ENCODE data around the gene LRRC52.

The LRRC52 gene

DNA sequence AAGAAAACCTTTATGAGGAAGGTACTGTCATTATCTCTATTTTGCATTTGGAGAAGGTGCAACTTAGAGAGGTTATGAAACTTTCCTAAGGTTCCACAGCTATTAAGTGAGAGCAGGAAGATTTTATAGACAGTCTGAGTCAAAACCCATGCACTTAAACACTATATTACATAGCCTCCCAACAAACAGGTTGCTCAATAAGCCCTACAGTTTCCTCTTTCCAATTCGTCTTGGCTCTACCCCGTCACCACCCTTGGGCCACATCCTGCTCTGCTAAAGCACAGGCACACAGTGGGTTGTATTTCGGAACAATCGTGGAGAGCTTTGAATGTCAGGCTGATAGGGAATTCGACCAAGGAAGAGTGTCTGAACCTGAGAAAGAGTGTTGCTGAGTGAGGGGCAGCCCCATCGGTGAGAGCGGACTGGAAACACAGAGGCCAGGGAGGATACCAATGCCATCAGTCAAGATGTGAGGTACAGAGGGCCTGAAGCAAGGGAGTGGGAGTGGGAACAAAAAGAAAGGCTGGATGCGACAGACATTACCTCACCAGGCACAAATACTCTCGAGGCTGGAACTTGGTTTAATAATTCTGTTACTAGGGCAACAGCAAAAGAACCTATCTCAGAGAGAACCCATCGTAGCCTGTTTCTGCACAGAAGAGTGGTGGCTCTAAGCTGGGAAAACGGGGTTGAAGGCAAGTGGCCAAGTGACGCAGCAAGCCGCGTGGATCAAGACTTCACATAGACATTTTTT, 6.3 kb upstream of the LRRC52 start:
- DNase-seq (ENCODE audit: low read depth): no peak

DNA sequence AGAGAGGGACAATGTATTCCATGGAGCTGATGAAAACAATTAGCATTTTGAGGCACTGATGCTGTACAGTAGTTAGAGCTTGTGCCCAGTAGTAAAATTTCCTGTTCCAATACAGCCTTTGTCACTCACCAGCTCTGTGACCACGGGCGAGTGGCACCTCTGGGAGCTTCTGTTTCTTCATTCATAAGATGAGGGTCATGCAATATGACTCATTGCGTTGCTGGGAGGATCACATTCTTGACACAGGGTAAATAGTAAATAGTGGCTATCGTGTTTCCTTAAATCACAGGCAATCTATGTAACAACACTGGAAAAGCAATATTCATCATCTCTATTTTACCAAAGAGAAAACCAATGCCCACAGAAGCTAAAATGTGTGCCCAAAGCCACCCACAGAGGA, 4.5 kb upstream of the LRRC52 start:
- no peak for DNase-seq (ENCODE audit: low read depth)

DNA sequence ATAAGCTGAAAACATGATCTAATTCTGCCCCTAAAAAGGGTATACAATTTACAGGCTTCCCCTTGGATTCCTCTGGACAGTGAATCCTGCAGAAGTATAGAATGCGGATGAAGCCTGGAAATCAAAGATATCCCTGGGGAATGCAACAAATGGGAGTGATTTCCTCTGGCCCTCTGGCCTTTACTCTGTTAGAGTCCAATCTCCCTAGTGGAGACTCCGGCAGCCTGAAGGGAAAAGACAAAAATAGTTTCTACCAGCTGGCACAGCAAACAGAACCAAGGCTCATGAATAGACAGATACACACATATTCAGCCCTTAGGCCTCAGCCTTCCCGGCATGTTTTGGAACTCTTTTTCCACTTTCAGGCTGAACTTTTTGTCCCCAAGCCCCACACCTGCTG, 3.9 kb upstream of the LRRC52 start:
- DNase-seq (ENCODE audit: low read depth): no peak

DNA sequence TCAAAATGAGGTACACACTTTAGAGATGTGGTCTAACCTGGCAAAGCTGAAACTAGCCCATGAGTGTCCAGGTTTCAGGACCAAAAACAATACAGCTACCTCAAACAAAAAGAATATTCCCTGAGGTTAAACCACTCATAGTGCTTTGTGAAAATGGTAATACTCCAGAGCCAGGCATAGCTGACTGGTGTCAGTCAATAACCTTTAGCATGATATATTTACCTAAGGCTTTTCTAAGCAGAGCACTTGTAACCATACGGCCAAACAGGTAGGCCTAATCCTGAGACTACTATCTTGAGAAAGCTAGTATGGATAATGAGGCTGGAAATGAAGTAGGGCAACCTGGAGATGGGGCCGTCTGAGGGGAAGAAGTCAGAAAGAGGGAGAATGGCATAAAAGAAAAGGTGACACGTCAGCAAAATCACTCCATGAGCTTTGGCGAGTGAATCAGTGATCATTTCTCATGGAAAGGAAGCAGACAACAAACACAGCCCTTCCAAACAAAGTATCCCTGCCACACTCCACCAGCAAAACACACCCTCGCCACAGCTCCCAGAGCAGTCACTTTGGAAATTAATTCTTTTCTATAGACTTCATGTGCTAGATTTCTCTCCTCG, 1.7 kb upstream of the LRRC52 start:
- no peak for DNase-seq (ENCODE audit: low read depth)

DNA sequence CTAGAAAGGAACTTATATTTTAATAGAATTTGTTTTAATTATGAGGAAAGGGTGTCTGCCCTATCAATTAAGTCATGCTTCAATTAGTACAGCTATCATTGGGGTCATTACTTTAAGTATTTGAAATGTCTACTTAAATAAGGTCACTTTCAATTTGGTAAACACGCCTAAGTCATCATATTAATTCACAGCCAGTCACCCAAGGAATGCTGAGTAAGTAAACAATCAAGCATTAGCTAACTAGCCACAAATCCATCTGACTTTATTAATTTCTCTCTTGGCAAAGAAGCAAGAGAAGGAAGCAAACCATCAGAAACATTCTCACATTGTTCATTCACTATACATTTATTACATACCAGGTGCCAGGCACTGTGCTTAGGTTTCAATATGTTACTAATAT, 1.2 kb upstream of the LRRC52 start:
- DNase-seq (ENCODE audit: low read depth): no peak

DNA sequence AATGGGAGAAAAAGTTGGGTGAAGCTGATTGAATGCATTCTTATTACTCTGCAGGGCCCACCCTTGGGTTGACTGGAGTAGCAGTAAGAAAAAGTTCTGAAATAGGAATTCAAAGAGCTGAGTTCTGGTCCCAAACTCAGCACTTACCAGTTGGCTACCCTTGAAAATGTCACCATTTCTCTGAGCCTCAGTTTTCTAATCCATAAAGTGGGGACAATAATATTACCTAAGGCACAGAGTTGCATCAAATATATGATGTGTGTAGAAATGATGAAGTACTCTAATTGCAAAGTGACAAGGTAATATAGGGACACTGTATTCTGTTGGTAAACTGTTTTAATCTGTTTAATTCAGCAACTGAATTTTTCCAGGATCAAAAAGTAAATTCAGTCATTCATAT, 1.2 kb downstream of the LRRC52 start:
- DNase-seq (ENCODE audit: low read depth): no peak

DNA sequence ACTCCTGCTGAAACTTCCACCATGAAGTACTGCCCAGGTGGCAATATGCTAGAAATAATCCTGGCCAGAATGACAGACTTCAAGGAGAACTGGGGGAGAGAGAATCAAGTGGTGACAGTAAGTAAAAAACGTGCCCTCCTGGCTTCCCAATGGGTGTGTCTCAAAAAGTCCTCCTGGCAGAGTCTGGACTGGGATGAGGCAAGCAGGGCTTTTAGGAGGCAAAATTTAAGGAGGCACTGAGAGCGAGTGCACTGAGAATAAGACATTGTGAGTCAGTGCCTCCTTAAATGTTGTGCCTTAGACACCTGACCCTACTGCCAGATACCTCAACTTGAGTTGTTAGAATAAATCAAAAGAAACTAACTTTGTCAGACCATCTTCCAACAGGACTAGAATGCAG, 2.2 kb downstream of the LRRC52 start:
- no peak for DNase-seq (ENCODE audit: low read depth)

DNA sequence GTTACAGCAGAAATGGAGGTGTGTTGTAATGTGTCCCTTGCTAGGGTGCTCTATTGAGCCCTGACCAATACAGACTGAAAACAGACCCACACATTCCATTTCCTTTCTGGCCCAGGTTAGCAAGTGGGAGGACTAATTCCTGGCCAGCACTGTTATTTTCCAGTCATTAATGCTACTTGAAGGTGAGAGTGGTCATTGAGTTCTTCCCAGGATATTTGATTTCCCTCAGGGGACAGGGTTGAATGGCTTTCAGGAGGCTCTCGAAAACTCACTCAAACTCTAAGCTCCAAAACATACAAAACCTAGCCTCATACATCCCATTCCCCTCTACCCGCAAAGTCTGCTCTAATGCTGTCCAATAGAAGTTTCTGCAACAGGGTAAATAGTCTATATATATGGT, 6.2 kb downstream of the LRRC52 start:
- DNase-seq (ENCODE audit: low read depth): no peak

DNA sequence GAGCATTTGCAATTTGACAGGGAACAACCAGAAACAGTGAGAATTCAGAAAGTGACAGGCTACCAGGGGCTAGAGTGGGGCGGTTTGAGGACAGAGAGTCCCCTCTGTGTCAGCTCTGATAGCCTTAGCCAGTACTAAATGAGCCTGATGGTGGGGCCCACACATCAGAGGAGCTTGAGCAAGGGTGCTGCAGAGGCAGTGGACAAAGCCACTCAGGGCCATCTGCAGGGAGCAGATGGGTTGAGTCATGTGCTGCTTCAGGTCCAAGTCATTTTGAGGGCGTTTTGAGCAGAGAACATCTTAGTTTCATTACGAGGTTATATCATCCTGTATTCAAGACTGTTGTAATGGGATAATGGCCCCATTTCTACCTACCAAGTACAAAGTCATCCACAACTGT, 7.7 kb downstream of the LRRC52 start:
- DNase-seq (ENCODE audit: low read depth): no peak

DNA sequence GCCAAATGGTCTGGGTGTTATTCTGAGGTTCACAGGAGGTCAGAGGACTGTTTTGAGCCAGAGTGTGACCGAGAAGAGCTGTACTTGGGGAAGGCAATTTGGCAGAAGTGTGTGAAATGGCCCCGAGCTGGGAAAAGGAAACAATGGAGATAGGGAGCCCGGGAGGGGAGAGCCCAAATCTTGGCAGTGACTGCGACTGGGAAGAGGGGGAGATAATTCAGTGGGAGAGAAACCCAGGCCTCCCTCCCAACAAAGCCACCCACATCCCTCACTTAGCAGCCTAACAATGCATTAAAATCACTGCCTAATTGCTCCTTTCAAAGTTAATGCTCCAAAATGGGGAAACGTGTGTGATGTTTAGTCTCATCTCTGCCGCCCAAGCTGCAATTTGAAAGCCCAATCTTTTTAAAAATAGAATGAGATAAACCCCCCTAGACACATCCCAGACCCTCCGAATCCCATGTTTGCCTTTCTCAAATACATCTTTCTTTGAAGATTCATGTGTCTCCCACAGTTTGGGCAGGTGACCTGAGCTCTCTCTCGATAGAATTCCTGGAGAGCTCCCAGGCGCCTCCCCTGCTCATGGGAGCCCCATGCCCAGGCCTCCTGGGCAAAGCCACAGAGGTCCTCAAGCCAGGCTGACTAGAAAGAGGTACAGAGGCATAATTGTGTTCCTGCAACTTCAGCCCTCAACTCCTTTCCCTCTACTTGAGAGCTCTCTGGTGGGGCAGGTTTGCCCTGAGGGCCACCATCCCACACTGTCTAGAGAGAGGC, 17.3 kb downstream of the LRRC52 start:
- no peak for DNase-seq (ENCODE audit: low read depth)

DNA sequence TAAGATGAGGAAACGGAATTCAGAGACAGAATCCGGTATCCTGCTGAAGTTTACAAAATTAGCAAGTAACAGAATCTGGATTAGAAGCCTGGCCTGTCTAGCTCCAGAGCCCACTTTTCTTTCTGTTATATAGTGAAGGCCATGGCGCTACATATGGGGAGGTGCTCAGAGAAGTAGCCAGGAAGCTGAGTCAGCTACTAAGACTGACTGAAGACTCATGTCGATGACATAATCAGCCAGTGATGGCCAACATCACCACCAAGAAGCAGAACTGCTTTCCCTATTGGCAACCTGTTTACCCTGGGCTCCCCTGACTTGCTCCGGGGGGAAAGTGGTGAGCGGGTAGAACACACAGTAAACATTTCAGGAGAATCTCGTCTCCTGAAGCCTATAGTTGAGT, 18.8 kb downstream of the LRRC52 start:
- DNase-seq (ENCODE audit: low read depth): no peak

DNA sequence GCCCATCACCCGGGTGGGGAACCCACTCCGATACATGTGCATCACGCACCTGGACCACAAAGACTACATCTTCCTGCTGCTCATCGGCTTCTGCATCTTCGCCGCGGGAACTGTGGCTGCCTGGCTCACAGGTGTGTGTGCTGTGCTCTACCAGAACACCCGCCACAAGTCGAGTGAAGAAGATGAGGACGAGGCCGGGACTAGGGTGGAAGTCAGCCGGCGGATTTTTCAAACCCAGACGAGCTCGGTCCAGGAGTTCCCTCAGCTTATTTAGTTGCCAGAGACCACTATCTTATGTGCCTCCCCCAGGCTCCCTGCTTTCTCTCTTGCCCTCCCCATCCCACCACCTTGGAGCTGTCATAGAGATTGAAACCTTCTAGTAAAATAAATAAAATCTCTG, 19.8 kb downstream of the LRRC52 start:
- no peak for DNase-seq (ENCODE audit: low read depth)

DNA sequence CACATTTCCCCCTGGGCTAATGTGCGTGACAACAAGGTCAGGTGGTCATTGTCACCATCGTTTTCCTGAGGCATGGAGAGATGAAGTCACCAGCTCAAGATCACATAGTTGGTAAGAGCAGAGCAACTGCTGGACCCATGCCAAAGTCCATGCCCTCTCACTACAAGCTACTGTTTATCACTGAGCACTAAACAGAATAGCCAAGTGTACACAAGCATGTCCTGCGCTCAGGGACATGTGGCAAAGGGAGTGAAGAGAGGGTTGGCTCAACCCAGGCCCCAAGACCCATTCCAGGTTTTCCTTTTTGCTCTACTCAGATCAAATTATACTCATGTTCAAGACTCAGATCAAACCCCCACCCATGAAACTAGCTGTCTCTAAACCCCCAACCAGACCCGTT, 20.8 kb downstream of the LRRC52 start:
- no peak for DNase-seq (ENCODE audit: low read depth)

DNA sequence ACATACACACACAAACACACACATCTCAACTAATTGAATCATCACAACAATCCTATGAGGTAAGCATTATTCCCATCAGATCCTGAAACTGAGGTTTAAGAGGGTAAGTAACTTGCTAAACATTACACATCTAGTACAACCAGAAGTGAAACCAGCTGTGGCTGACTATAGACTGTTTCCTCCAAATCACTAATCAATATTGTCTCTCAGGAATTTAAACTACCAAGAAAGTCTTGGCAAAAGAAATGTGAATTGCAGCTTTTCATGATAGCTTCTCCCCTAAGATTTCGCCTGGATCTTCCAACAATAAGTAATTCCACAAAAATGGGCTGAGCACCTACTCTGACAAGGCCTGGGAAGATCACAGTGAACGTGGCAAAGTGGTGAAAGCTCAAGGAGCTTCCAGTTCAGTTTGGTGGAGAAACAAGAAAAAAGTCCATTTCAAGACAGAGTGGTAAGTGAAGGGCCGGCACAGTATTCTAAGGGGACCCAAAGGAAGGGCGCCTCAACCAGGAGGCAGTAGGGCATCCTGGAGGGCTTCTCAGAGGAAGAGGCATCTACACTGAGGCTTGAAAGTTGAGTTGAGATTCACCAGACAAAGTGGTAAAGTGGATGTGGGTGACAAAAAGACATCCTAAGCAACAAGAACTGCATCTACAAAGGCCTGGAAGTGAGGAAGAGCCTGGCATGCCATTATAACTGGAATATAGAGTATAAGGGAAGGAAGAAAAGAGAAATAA, 22.1 kb downstream of the LRRC52 start:
- no peak for DNase-seq (ENCODE audit: low read depth)

DNA sequence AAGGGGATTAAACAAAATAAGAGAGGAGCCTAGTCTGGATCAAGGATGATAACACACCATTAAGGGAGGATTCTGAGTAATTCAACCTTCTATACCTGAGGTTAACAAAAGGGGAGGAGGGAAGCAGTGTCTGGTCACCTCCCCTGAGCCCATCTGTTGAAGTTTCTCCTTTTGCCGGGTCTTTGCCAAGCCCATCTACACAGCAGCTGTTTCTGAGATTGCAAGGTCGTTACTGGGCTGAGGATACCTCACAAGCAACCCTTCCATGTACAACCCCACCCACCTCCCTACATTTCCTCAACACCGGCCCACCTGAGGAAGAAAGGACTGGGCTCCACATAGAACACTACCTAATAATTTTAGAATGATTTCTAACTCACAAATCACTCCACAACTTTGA, 26.3 kb downstream of the LRRC52 start:
- DNase-seq (ENCODE audit: low read depth): no peak

DNA sequence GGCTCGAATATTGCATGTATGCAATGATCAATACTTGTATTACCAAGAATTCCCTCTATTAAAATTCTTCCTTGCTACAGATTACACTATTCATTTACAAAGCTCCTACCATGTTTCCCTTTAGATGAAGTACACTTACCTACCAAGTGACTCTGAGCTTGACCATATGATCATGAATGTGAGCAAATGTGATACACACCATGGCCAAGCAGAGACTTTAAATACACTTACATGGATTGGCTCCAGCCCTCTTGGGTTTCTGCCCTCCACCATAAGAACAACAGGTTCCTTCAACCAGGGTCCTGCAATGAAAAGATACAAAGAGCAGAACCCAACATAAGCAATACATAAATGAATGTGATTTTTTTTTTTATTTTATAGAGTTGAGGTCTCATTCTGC, 30.0 kb downstream of the LRRC52 start:
- no peak for DNase-seq (ENCODE audit: low read depth)

DNA sequence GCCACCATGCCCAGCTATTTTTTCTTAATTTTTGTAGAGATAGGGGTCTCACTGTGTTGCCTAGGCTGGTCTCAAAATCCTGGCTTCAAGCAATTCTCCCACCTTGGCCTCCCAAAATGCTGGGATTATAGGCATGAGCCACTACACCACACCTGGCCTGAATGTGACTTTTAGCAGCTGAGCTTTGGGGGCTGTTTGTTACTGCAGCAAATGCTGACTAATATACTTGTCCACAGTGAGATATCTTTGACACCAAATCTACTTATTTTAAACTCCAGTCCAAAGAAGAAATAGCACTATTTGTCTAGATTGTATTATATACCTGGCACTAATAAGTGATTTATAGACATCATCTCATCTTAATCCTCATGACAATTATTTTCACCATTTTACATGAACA, 30.5 kb downstream of the LRRC52 start:
- DNase-seq (ENCODE audit: low read depth): no peak

DNA sequence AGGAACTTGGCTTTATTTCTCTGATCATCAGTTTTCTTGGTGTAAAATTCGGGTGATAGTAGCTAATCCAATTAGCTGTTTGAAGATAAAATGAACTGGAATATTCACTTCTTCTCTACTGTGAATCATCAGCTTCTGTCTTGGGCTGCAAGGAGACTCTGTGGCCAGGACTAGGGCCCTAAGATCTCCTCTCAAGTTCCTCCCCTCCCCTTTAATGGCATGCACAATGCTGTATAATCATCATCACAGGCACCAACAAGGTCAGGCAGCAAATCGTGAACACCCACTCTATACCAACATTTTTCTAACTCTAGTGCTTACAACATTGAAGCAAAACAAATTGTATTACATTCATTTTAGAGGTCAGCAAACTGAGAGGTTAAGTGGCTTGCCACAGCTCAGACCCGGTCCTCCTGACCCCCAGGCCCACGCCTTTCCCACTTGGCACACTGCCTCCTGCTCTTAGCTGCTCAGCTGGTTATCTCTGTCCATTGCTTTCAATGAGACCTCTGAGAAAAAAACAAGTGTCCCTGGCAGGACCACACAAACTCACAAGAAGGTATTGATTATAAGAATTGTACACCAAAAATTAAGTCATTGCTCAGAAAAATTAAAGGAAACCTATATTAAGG, 31.8 kb downstream of the LRRC52 start:
- no peak for DNase-seq (ENCODE audit: low read depth)

DNA sequence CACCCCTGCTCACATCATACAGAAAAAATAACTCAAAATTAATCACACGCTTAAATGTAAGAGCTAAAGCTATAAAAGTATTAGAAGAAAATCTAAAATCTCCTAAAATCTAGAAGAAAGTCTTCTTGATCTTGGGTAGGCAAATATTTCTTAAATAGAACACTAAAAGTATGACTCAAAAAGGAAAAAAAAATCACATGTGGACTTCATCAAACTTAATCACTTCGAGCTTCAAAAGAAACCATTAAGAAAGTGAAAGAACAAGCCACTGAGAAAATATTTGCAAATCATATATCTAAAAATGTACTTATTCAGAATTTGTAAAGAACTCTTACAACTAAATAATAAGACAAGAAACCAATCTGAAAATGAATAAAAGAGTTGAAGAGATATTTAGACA, 32.7 kb downstream of the LRRC52 start:
- DNase-seq (ENCODE audit: low read depth): no peak

DNA sequence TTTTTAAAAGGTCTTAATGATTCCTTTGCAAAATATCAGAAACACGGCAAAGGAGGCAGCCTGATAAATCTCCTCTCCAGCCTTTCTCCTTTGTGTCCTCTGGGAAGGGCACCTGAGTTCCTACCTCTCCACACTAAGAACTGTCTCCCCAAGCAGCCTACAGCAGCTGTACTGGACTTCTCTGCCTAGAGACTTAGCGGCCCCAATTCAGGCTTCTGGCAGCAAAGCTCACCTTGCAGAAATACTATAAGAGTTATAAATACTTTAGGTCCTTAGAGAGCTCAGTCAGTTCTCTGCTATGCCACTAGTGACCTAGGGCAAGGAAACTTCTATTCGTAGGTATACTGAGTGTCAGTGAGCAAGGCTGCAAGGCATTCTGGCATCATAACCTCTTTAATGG, 33.9 kb downstream of the LRRC52 start:
- DNase-seq (ENCODE audit: low read depth): no peak

DNA sequence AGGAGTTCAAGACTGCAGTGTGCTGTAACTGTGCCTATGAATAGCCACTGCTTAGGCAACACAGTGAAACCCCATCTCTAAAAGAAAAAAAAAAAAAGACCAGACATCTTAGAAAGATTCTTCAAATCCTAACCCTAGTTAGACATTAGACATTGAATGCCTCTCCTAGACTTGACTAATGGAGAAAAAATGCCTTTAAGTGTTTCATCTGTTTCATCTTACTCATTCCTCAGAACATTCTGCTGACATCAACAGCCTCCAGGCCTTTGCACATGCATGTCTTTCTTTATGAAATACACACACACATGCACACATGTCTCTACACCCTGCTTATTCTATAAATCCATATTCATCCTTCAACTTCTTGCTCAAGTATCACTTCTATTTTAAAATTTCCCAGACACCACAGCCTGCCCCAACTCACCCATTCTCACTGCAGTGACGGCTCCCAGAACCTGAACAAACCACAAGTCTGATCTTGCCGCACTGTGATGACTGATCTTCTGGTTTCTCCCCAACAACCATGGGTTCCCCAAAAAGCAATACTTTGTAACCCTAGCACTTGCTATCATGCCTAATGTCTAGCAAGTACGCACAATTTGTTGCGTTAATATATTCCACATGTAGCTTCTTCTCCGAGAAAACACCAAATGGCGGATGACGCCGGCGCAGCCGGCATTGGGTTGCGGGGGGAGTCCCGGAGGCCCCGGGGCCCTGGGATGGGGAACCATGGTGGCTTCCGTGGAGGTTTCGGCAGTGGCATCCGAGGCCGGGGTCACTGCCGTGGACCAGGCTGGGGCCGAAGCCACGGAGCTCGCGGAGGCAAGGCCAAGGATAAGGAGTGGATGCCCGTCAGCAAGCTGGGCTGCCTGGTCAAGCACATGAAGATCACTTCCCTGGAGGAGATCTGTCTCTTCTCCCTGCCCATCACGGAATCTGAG, 37.4 kb downstream of the LRRC52 start:
- no peak for DNase-seq (ENCODE audit: low read depth)
